GM12878 (cell line): ENCODE measurements around the gene CFAP91. TPM values are rescaled to one million over a fixed set of nuclear protein-coding genes. Genes with fewer than 3 reads are reported as not detected.
A peak's percentile ranks its signal among the peaks of the same experiment; 100 is the strongest.

Experiments used
- ATAC-seq: fragments of 200-7000 bp; cut with Tn5 transposase; 3 replicates; pipeline ENCODE4 v1.9.1; 2020; ENCODE audit warnings: mild to moderate bottlenecking, moderate library complexity
- BruUV-seq: library from RNA; stranded (reverse); fragments of 400-500 nt; replicated peaks from 2 replicates; lab custom pipeline; 2021; lab: Mats Ljungman, UMichigan
- CTCF ChIA-PET: fragments of 300-600 bp; sonication (Branson Sonifier 250); formaldehyde crosslinking; extraction: SDS; loops from one replicate; lab custom pipeline; 2021; ENCODE audit warnings: inconsistent platforms; lab: Yijun Ruan, JAX
- POLR2A ChIA-PET: fragments of 350-600 bp; formaldehyde crosslinking; extraction: SDS; loops from one replicate; lab custom pipeline; 2021; ENCODE audit warnings: inconsistent platforms; lab: Charles Lee
- RAD21 ChIA-PET: fragments of 300-600 bp; sonication (Branson Sonifier 250); formaldehyde crosslinking; loops from one replicate; lab custom pipeline; 2023; ENCODE audit warnings: antibody characterized with exemption; ENCODE audit not compliant: unreplicated experiment; lab: Charles Lee
- SMC1A ChIA-PET: fragments of 300-600 bp; sonication (Branson Sonifier 250); formaldehyde crosslinking; loops from one replicate; lab custom pipeline; 2023; ENCODE audit not compliant: unreplicated experiment, uncharacterized antibody; lab: Charles Lee
- DNase-seq: peaks from one replicate; pipeline ENCODE4 v3.0.0-alpha.2; 2011; ENCODE audit warnings: low read depth, low spot score
- FAIRE-seq: peaks from 3 replicates; lab custom pipeline; 2011; peaks lifted over from hg19 to GRCh38; lab: Jason Lieb, UNC
- H2AFZ ChIP-seq: 2 replicates; pipeline ENCODE4 v1.6.0; 2011; ENCODE audit warnings: low read depth, low read length, control low read depth; ENCODE audit not compliant: control insufficient read depth
- H3K27ac ChIP-seq: 2 replicates; pipeline ENCODE4 v1.5.1; 2011; ENCODE audit warnings: control low read depth; ENCODE audit not compliant: control insufficient read depth, insufficient read depth
- H3K27me3 ChIP-seq, 2 experiments: replicated peaks in 1 of 2; 2 replicates each; pipeline versions ENCODE4 v1.6.0 to v1.6.1; 2011; ENCODE audit warnings: low read length in 1 of 2; ENCODE audit not compliant: control insufficient read depth in 2 of 2, insufficient read depth in 2 of 2
- H3K36me3 ChIP-seq, 2 experiments: 2 replicates each; pipeline ENCODE4 v1.5.1; 2011; ENCODE audit warnings: low read length in 1 of 2; ENCODE audit not compliant: control insufficient read depth in 2 of 2, insufficient read depth in 2 of 2
- H3K4me1 ChIP-seq: 2 replicates; pipeline ENCODE4 v1.6.1; 2011; ENCODE audit warnings: mild to moderate bottlenecking, low read length, moderate library complexity, mixed read lengths; ENCODE audit not compliant: control insufficient read depth, insufficient read depth
- H3K4me2 ChIP-seq: 2 replicates; pipeline ENCODE4 v1.6.0; 2011; ENCODE audit warnings: control low read depth; ENCODE audit not compliant: control insufficient read depth, insufficient read depth
- H3K4me3 ChIP-seq: fragments of 200-600 bp; sonication (generic); 2 replicates; pipeline ENCODE4 v1.5.1; 2016
- H3K79me2 ChIP-seq: 2 replicates; pipeline ENCODE4 v1.6.0; 2011; ENCODE audit warnings: low read length; ENCODE audit not compliant: control insufficient read depth, insufficient read depth
- H3K9ac ChIP-seq: 2 replicates; pipeline ENCODE4 v1.8.0; 2011; ENCODE audit warnings: low read length, control low read depth, mixed read lengths; ENCODE audit not compliant: control insufficient read depth, insufficient read depth
- H3K9me3 ChIP-seq: replicated peaks from 3 replicates; pipeline ENCODE4 v1.5.1; 2011; ENCODE audit warnings: mild to moderate bottlenecking, low read length; ENCODE audit not compliant: control insufficient read depth, insufficient read depth
- H4K20me1 ChIP-seq: 2 replicates; pipeline ENCODE4 v1.6.0; 2011; ENCODE audit not compliant: control insufficient read depth, insufficient read depth
- FOXM1 ChIP-seq: IDR thresholded peaks from 2 replicates; pipeline ENCODE4 v1.6.1; 2012; ENCODE audit warnings: low read depth, mild to moderate bottlenecking, inconsistent platforms, low read length, moderate library complexity
- RB1 ChIP-seq: fragments of 450-650 bp; formaldehyde crosslinking; IDR thresholded peaks from 2 replicates; pipeline ENCODE4 v1.6.1; 2017; ENCODE audit warnings: mild to moderate bottlenecking, borderline replicate concordance
- STAT3 ChIP-seq: IDR thresholded peaks from 2 replicates; pipeline ENCODE4 v1.6.1; 2011; ENCODE audit warnings: low read depth, low read length, improper control_type of control experiment
- WRNIP1 ChIP-seq: IDR thresholded peaks from 2 replicates; pipeline ENCODE4 v1.6.1; 2011; ENCODE audit warnings: low read depth, low read length, improper control_type of control experiment, borderline replicate concordance
- YBX1 ChIP-seq: fragments of 450-650 bp; IDR thresholded peaks from 2 replicates; pipeline ENCODE4 v1.6.1; 2016; ENCODE audit warnings: antibody characterized with exemption
- ZZZ3 ChIP-seq: IDR thresholded peaks from 2 replicates; pipeline ENCODE4 v1.6.1; 2011; ENCODE audit warnings: low read depth; ENCODE audit not compliant: control insufficient read depth, insufficient read length
- WGBS: methylation state at CpG from one replicate; pipeline ENCODE4 v1.1.6; 2016; ENCODE audit warnings: low lambda C conversion rate; ENCODE audit not compliant: insufficient replicate concordance, insufficient coverage; ENCODE audit errors: missing lambda C conversion rate; 5-methylcytosine and 5-hydroxymethylcytosine counted together
- in situ Hi-C: fragments of 300-500 bp; cut with MboI; formaldehyde crosslinking; loops from 9 replicates; pipeline ENCODE4 v1.14.3; 2018; ENCODE audit warnings: mixed read lengths
- intact Hi-C: fragments of 100-400 bp; cut with micrococcal nuclease; formaldehyde crosslinking; loops from one replicate; pipeline ENCODE4 v1.14.2; 2022; ENCODE audit not compliant: unreplicated experiment
- polyA plus RNA-seq, 11 experiments: library from polyadenylated mRNA; depleted of rRNA in 4 of 11; unstranded in 6 of 11; stranded (reverse) in 5 of 11; fragments of >200 nt; fragmentation: Nextera tagmentation in 4 of 11; fragmentation: Illumina TruSeq in 1 of 11; extraction: Ambion mirVana in 4 of 11; extraction: Trizol in 1 of 11; gene quantifications; 1 replicate in 1 of 11; 2 replicates in 10 of 11; pipeline versions ENCODE4 v1.2.1 to v1.2.3, GENCODE V29; 2011 to 2016; ENCODE audit warnings: inconsistent platforms in 2 of 11, missing spikeins in 2 of 11, low read depth in 1 of 11
- total RNA-seq, 4 experiments: library from RNA; depleted of rRNA in 3 of 4; stranded (reverse); fragments of >200 nt in 3 of 4; fragmentation: Illumina TruSeq in 1 of 4; extraction: Trizol in 1 of 4; gene quantifications; 2 replicates each; pipeline versions ENCODE4 v1.2.1 to v1.2.3, GENCODE V29; 2013 to 2021
- TF ChIP-seq, protein P1 (sequence below): fragments of 450-650 bp; IDR thresholded peaks from 2 replicates; pipeline ENCODE4 v1.6.1; 2018; ENCODE audit warnings: mild to moderate bottlenecking, low read depth, moderate library complexity; ENCODE audit not compliant: partially characterized antibody

The CFAP91 gene
- total and polyA plus RNA-seq, 10 of the 15 experiments (the other 5 are each of a cell fraction or from before 2014, with no cell fraction given): 0.03 to 2.2 (median 0.92) TPM

DNA sequence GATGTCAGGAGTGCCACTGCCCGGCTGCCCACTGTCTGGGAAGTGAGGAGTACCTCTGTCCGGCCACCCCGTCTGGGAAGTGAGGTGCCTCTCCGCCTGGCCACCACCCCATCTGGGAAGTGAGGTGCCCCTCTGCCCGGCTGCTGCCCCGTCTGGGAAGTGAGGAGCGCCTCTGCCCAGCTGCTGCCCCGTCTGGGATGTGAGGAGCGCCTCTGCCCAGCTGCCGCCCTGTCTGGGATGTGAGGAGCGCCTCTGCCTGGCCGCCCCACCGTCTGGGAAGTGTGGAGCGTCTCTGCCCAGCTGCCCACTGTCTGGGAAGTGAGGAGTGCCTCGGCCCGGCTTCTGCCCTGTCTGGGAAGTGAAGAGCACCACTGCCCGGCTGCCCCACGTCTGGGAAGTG lies 28.9 kb upstream of the CFAP91 start:
- H3K27me3 ChIP-seq: no peaks in the 10 kb centered on the region
- in situ Hi-C loops: no loop called here
- POLR2A ChIA-PET: interaction anchor here (1.1 to 3.6 kb wide), 5 partner anchors 11 to 92 kb away, joined by 3 to 25 read pairs (median 9); no protein-coding TSS in a partner anchor

More for the DNA sequence above, 28.9 kb upstream of the CFAP91 start:
- 96% methylated on average over 18 of the region's 18 CpGs for WGBS
- intact Hi-C loops: no loop called here
- Histone ChIP-seq H3K36me3 (peaks cover 3 to 11% of the 10 kb centered on the region in 2 experiments), H2AFZ (no peak overlapping the region), H3K4me2 (0 out of 2 replicates have a peak overlapping the region, but pooled peaks have one; percentile 2), H3K4me1 (peaks cover 4% of the 10 kb centered on the region), H3K4me3 (no peak overlapping the region), H3K9me3 (no peaks in the 10 kb centered on the region), H4K20me1 (no peaks in the 10 kb centered on the region), H3K27ac (no peak overlapping the region), H3K79me2 (peaks cover 60% of the 10 kb centered on the region), H3K9ac (no peak overlapping the region)
- ChIA-PET SMC1A (interaction anchor here (0.6 to 14.0 kb wide), 10 partner anchors 8 to 421 kb away, joined by 3 to 329 read pairs (median 10); no protein-coding TSS in a partner anchor), RAD21 (interaction anchor here (2.8 to 6.6 kb wide), 3 partner anchors 11 to 73 kb away, joined by 15 to 147 read pairs (median 44); partner anchors contain the start of gene PLA1A), CTCF (interaction anchor here (1.2 to 3.5 kb wide), 6 partner anchors 10 to 433 kb away, joined by 4 to 34 read pairs (median 9); no protein-coding TSS in a partner anchor)
- TF ChIP-seq YBX1: no peak
- no peak for TF ChIP-seq WRNIP1
- TF ChIP-seq ZZZ3: no peak
- TF ChIP-seq, protein P1, sequence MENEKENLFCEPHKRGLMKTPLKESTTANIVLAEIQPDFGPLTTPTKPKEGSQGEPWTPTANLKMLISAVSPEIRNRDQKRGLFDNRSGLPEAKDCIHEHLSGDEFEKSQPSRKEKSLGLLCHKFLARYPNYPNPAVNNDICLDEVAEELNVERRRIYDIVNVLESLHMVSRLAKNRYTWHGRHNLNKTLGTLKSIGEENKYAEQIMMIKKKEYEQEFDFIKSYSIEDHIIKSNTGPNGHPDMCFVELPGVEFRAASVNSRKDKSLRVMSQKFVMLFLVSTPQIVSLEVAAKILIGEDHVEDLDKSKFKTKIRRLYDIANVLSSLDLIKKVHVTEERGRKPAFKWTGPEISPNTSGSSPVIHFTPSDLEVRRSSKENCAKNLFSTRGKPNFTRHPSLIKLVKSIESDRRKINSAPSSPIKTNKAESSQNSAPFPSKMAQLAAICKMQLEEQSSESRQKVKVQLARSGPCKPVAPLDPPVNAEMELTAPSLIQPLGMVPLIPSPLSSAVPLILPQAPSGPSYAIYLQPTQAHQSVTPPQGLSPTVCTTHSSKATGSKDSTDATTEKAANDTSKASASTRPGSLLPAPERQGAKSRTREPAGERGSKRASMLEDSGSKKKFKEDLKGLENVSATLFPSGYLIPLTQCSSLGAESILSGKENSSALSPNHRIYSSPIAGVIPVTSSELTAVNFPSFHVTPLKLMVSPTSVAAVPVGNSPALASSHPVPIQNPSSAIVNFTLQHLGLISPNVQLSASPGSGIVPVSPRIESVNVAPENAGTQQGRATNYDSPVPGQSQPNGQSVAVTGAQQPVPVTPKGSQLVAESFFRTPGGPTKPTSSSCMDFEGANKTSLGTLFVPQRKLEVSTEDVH: no peak
- no peak for TF ChIP-seq STAT3
- no peak for TF ChIP-seq RB1
- TF ChIP-seq FOXM1: no peak
- DNase-seq (no peak), FAIRE-seq (no peak), ATAC-seq (no peak)
- no TSS peak for BruUV-seq
